C4-2B (cell line): Measurements from ENCODE around the gene CCDC127.

Source experiments
- ZFX ChIP-seq: fragments of 450-650 bp; IDR thresholded peaks from 2 replicates; pipeline ENCODE4 v1.6.1; 2017
- TF ChIP-seq, protein P1 (sequence below): fragments of 450-650 bp; conservative IDR thresholded peaks from 2 replicates; pipeline ENCODE4 v1.5.1; 2017; ENCODE audit warnings: mild to moderate bottlenecking

DNA sequence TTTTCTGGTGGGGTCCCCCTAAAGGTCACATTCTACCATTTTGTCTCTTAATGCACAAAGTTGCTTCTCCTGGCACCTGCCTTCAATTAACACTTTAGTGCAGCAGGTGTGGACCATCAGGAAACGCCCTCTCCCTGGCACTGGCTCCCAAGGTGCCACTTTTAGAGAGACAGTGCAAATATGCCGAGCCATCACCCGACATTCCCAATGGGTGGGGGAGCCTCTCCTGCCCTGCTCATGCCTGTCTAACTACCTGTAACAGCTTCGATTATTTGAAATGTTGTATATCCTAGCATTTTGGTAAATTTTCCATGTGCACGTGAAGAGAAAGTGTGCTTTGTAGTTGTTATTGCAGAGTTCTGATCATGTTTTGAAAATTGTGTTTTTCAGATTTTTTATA lies 39.8 kb downstream of the CCDC127 start:
- TF ChIP-seq, protein P1, sequence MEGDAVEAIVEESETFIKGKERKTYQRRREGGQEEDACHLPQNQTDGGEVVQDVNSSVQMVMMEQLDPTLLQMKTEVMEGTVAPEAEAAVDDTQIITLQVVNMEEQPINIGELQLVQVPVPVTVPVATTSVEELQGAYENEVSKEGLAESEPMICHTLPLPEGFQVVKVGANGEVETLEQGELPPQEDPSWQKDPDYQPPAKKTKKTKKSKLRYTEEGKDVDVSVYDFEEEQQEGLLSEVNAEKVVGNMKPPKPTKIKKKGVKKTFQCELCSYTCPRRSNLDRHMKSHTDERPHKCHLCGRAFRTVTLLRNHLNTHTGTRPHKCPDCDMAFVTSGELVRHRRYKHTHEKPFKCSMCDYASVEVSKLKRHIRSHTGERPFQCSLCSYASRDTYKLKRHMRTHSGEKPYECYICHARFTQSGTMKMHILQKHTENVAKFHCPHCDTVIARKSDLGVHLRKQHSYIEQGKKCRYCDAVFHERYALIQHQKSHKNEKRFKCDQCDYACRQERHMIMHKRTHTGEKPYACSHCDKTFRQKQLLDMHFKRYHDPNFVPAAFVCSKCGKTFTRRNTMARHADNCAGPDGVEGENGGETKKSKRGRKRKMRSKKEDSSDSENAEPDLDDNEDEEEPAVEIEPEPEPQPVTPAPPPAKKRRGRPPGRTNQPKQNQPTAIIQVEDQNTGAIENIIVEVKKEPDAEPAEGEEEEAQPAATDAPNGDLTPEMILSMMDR, result no peak
- TF ChIP-seq ZFX, result no peak
